Activated T-cell treated with anti-CD3 and anti-CD28 coated beads, Interleukin-2, amount 50 U/mL, for 1 hour (primary cell): Measurements from ENCODE around the gene SEMA3C.

ENCODE experiments used
- DNase-seq: peaks from one replicate; pipeline ENCODE4 v3.0.0-alpha.2; 2020

Gene SEMA3C

GRCh38 chr7:80821771-80822319 is 97.0 kb downstream of the SEMA3C start:
- DNase-seq = no peak

- no peak for DNase-seq
These were observed 99.3 kb downstream of the SEMA3C start for GRCh38 chr7:80819503-80819902.

GRCh38 chr7:80818181-80818580 is 100.7 kb downstream of the SEMA3C start:
- no peak for DNase-seq

- DNase-seq = no peak
These were observed 102.0 kb downstream of the SEMA3C start for GRCh38 chr7:80816806-80817205.

GRCh38 chr7:80815733-80816132 is 103.1 kb downstream of the SEMA3C start:
- no peak for DNase-seq

- DNase-seq = no peak
These were observed 109.3 kb downstream of the SEMA3C start for GRCh38 chr7:80809545-80809944.

GRCh38 chr7:80807166-80807900 is 111.5 kb downstream of the SEMA3C start:
- no peak for DNase-seq

- no peak for DNase-seq
These were observed 112.2 kb downstream of the SEMA3C start for GRCh38 chr7:80806663-80807062.

- no peak for DNase-seq
These were observed 114.3 kb downstream of the SEMA3C start for GRCh38 chr7:80804589-80804988.

- no peak for DNase-seq
These were observed 116.3 kb downstream of the SEMA3C start for GRCh38 chr7:80802527-80802926.

GRCh38 chr7:80794631-80795573 is 123.9 kb downstream of the SEMA3C start:
- no peak for DNase-seq

- DNase-seq = no peak
These were observed 127.3 kb downstream of the SEMA3C start for GRCh38 chr7:80791509-80791929.

GRCh38 chr7:80790877-80791276 is 128.0 kb downstream of the SEMA3C start:
- no peak for DNase-seq

- no peak for DNase-seq
These were observed 131.1 kb downstream of the SEMA3C start for GRCh38 chr7:80787721-80788120.

GRCh38 chr7:80785961-80786536 is 132.8 kb downstream of the SEMA3C start:
- DNase-seq = no peak

GRCh38 chr7:80785276-80785675 is 133.6 kb downstream of the SEMA3C start:
- DNase-seq = no peak

- no peak for DNase-seq
These were observed 135.0 kb downstream of the SEMA3C start for GRCh38 chr7:80783678-80784327.

- no peak for DNase-seq
These were observed 135.6 kb downstream of the SEMA3C start for GRCh38 chr7:80783186-80783677.

- DNase-seq = no peak
These were observed 137.3 kb downstream of the SEMA3C start for GRCh38 chr7:80781561-80781979.

- DNase-seq = no peak
These were observed 137.7 kb downstream of the SEMA3C start for GRCh38 chr7:80781146-80781545.

GRCh38 chr7:80779456-80779855 is 139.4 kb downstream of the SEMA3C start:
- no peak for DNase-seq

GRCh38 chr7:80775897-80776296 is 143.0 kb downstream of the SEMA3C start:
- no peak for DNase-seq

- no peak for DNase-seq
These were observed 143.4 kb downstream of the SEMA3C start for GRCh38 chr7:80775482-80775881.
